Gastrocnemius medialis (tissue), 4 donors: ENCODE results near the gene PLLP.

Source experiments
- CTCF ChIP-seq, 5 experiments: fragments of 450-650 bp in 3 of 5; fragments of 200-600 bp in 2 of 5; sonication (generic) in 2 of 5; IDR thresholded peaks in 4 of 5; conservative IDR thresholded peaks in 1 of 5; 1 replicate in 4 of 5; 2 replicates in 1 of 5; pipeline ENCODE4 v1.5.1; 2016 to 2019; ENCODE audit warnings: antibody characterized with exemption in 5 of 5, mild to moderate bottlenecking in 3 of 5, moderate library complexity in 3 of 5
- POLR2A ChIP-seq, 2 donors: fragments of 450-650 bp; IDR thresholded peaks; one replicate each; pipeline ENCODE4 v1.6.1; 2017; ENCODE audit warnings: antibody characterized with exemption in 2 of 2, mild to moderate bottlenecking in 2 of 2, moderate library complexity in 2 of 2

DNA sequence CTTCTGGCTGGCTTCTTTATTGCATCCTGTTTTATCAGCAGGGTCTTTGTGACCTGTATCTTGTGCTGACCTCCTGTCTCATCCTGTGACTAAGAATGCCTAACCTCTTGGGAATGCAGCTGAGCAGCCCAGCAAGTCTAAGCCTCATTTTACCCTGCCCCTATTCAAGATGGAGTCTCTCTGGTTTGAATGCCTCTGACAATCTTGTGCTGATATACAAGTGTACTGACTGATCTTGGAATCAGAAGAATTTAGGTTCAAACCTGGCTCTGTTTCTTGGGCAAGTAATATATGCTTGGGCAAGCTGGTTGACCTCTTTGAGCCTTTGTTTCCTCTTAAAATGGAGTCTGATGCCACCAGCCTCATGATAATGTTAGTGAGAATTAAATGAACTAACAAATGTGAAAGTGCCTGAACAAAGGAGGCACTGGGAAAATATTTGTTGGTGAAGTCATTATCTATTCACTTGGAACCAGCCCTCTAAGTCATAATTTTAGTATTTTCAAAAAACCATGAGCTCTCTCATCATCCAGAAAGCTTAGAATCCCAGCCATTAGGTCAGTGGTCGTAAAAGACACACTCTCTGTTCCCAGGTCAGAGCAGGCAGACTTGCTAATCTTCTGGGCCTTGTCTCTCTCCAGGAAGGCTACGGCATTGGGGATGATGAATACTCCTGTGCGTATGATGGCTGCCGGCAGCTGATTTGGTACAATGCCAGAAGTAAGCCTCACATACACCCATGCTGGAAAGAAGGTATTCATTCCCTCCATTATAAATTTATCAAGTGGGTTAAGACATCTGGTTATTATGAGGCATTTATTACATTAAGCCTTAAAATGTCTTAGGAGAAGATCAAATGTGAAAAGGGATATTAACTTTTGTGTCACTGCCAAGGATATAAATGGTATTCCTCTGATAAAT is 57.5 kb downstream of the PLLP start:
- no peak for TF ChIP-seq CTCF (IDR thresholded peaks at IDR 0.05 in 4 of 5, conservative IDR thresholded peaks at IDR 0.05 in 1 of 5)
- no peak for TF ChIP-seq POLR2A (IDR thresholded peaks at IDR 0.05)
